ENCODE measurements around the gene DISC1.

DNA sequence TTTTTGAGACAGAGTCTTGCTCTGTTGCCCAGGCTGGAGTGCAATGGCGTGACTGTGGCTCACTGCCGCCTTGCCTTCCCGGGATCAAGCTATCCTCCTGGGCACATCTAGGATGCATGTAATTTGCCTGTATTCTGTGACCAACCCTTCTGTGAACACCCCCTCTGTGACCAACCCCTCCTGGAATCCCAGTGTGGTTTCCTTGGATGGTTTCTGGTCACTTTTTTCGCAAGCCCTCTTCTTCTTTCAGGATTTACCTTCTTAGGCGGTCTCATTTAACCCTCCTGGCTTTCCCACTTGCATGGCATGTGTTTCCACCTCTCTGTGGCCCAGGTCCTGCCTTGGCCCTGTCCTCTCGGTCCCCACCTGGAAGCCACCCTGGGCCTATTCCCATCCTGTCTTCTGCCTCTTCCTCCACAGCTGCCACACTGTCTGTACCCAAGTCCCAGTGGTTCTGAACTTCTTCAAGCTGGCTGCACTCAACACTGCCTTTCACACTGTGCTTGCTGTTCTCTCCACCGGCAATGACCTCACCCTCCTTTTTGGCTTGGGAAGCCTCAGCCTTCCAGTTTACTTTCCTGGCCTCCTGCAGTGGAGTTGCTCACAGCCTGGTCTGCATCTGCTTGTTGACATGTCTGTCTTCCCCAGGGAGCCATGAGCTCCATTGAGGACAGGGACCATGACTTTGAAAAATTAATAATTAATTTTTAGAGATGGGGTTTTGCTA lies 57.0 kb downstream of the DISC1 start:
- TF ChIP-seq CTCF (IDR thresholded peaks at IDR 0.05) (no peak), EZH2 (IDR thresholded peaks at IDR 0.05; ENCODE audit: borderline replicate concordance, insufficient read depth, low read depth, low read length, poor library complexity, severe bottlenecking) (no peak)
